GM18517 (cell line): ENCODE measurements around the gene XPO5.

ENCODE experiments used
- ATAC-seq: cut with Tn5 transposase; IDR thresholded peaks from one replicate; pipeline ENCODE4 v1.9.1; 2021; ENCODE audit warnings: mild to moderate bottlenecking, moderate library complexity; ENCODE audit not compliant: unreplicated experiment

Gene XPO5

DNA sequence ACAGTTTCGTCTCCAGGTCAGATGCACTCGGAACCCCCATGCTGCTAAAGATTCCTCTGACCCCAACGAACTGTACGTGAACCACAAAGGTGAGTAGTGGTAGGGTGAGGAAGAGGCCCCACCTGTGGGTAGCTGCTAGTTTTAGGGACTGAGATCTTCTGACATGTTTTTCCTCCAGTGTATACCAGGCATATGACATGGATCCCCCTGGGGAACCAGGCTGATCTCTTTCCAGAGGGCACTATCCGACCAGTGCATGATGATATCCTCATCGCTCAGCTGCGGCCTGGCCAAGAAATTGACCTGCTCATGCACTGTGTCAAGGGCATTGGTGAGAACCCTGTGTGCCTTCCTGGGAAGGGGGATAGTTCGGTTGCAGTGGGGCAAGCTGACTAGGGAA lies 55.7 kb downstream of the XPO5 start:
- ATAC-seq: no peak

GRCh38 chr6:43517505-43518357 lies 58.1 kb downstream of the XPO5 start:
- ATAC-seq: no peak

GRCh38 chr6:43516697-43517504 lies 58.9 kb downstream of the XPO5 start, which contains the start of the genes POLR1C and YIPF3:
POLR1C (plus strand) TSS chr6:43517089; CDS start chr6:43517110, 21 bp downstream.
YIPF3 (minus strand) TSS chr6:43516926; CDS start chr6:43516807, 119 bp downstream.
- peak; percentile 80 for ATAC-seq

DNA sequence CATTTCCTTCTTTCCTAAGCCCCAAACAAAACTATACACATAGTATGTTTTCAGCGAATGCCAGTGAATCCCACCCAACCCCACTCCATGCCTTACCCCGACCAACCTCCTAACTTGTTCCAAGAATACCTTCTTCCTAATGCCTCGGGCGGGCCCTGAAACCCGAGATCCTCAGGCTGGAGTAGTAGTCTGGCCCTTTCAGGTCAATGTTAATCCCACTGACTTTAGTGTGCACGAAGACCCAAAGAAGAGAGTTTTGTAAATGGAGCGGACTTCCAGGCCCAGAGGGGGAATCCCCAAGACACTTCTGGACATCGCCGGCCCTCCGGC lies 59.5 kb downstream of the XPO5 start:
- peak; percentile 4 for ATAC-seq

DNA sequence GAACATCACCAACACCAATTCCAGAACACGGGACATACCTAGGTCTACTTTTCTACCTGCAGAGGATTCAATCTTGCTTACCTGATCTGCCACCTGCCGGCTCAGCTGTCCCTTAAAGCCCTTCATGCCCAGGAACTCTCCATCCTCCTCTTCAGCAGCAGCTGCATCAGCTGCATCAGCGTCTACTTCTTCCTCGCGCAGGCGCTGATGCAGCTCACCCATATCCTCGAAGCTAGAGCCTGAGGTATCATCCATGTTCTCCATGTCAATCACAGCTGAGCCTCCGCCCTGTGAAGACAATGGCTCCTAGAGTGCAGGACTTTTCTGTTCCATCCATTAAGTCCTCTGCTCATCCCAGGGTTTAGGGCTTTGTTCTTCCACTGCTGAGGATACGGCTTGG lies 60.0 kb downstream of the XPO5 start:
- ATAC-seq: no peak

DNA sequence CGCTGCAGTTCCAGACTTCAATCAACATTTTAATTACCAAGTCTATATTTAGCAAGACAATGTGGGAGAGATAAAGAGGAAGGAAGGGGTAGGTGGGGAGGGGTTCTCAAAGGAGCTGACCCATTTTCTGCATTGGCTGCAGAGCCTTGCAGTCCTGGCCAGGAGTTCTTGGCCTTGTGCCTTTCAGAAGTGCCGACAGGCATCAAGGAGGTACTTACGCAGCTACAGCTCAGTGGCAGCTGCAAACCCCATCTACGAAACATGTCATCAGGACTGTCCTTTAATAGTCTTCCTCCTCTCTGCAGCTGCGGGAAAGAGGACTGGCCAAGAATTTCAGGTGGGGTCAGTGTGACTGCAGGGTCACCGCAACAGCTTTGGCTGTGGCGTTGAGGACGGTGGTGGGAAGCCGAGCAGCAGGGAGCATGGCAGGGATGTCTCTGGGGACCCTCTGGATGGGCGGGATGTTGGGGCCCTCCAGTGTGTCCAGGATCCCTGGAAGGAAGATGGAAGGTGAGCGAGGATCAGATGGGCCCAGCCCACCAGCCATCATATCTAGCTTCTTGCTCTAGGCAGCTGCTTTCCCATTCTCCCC lies 63.9 kb downstream of the XPO5 start:
- ATAC-seq: no peak

- no peak for ATAC-seq
Measured at GRCh38 chr6:43510827-43511163, 65.0 kb downstream of the XPO5 start.

DNA sequence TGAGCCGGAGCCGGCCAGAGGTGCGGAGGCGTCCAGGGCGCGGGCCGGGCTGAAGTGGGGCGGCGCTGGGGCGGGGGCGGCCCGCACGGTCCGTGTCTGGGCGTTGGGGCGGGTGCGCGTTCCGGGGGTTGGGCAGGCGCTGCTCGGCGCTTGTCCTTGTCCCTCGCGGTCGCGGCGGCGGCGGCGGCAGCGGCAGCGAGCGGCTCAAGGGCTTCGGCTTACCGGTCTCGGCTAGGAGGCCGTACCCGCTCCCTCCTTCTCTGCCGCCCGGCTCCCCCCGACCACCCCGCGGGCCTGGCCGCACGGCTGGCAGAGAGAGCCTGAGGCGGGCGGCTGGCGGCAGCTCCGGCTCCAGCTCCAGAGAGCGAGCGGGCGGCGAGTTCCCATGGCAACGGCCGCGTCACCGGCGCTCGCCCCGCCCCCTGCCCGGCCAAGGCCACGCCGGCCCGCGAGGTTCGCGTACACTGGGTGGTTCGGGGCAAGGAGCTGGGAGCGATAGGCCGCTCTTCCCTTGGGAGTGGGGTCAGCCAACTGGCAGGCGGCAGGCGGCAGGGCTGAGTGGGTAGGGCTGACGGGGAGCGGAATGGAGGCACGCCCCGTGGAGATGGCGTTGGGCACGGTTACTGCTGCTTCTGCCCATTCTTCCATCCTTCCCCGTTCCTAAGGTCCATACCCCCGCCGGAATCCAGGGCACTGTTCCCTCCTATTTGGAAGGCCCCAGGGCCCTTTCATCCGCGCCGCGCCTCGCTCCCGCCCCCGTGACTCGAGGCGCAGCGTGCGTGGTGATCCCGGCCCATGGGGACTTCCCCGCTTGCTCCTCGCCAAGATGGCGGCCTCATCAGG lies 65.6 kb downstream of the XPO5 start, which contains the start of gene LRRC73:
Gene LRRC73 (minus strand): TSS at position 363 of the 843 bp plus-strand sequence. CDS start 561 bp downstream, outside the sequence.
- ATAC-seq: no peak

- no peak for ATAC-seq
Measured at GRCh38 chr6:43509142-43509983, 66.5 kb downstream of the XPO5 start.

- no peak for ATAC-seq
Measured at GRCh38 chr6:43508481-43509141, 67.2 kb downstream of the XPO5 start.

DNA sequence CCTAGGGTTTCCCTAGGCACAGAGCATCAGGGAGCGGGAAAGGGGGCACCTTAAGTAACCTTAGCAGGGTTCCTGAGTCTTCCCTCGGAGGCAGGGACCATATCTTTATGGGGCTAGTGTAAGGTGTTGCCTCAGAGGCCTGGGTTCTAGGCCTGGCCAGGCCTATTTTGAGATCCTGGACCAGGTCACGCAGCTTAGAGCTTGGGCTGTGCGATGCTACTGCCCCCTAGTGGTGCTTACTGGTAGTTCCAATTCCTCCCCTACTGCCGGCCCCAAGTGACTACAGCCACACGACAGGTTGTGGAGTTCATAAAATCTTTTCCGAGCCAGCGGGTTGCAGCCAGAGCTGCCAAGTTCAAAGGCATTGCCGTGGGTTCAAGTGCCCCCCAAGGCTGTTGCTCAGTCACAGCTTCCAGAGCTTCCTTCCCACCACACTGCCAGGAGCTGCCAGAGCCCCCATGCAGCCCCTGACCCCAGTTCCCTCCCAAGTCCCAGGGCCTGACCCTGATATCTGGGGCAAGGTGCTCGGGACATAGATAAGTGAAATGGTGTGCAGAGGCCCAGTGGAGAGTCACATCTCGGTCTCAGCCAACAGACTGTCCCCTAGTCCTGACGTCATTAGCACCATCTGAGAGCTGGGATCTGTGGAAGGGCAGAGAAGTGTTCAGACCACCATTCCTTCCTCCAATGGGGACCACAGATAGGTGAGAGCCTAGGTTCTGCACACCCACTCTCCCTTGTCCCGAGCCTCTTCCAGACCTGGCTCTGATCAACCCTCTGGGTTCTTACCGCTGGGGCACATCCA lies 69.0 kb downstream of the XPO5 start:
- peak; percentile 57 for ATAC-seq

- no peak for ATAC-seq
Measured at GRCh38 chr6:43506171-43506570, 69.7 kb downstream of the XPO5 start.

DNA sequence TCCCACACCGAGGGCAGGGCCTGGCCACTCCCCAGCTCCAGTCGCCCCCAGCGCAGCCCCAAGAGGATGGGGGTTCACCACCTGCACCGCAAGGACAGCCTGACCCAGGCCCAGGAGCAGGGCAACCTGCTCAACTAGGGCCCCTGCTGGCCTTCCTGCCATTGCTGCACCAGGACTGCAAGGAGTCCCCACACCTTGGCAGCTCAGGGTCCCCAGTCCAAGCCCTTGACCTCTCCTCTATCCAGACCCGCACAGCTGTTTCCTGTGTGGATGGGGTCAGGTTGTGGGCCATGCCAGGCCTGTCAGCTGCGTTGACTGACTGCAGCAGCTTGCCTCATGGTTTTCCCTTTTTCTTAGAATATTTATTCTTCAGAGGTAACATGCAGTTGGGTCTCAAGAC lies 70.1 kb downstream of the XPO5 start:
- ATAC-seq: no peak

DNA sequence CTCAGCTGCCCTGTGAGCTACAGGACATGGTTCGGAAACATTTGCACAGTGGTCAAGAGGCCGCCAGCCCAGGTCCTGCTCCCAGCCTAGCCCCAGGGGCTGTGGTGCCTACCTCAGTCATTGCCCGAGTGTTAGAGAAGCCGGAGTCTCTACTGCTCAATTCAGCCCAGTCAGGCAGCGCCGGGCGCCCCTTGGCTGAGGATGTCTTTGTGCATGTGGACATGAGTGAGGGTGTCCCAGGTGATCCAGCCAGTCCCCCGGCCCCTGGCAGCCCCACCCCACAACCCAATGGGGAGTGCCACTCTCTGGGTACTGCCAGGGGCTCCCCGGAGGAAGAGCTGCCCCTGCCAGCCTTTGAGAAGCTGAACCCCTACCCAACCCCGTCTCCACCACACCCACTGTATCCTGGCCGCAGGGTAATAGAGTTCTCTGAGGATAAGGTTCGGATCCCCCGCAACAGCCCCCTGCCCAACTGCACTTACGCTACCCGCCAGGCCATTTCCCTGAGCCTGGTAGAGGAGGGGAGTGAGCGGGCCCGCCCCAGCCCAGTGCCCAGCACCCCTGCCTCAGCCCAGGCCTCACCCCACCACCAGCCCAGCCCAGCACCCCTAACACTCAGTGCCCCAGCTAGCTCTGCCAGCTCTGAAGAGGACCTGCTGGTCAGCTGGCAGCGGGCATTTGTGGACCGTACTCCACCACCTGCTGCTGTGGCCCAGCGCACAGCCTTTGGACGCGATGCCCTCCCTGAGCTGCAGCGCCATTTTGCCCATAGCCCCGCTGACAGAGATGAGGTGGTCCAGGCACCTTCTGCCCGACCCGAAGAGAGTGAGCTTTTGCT lies 70.9 kb downstream of the XPO5 start:
- ATAC-seq: no peak

GRCh38 chr6:43503443-43503842 lies 72.4 kb downstream of the XPO5 start:
- no peak for ATAC-seq

GRCh38 chr6:43502666-43503065 lies 73.2 kb downstream of the XPO5 start:
- ATAC-seq: no peak

GRCh38 chr6:43500921-43501320 lies 74.9 kb downstream of the XPO5 start:
- no peak for ATAC-seq
